ENCODE data around the gene HDGFL3. TPM values are rescaled to one million over a fixed set of nuclear protein-coding genes. Genes with fewer than 3 reads are reported as not detected.
A peak's percentile ranks its signal among the peaks of the same experiment; 100 is the strongest.

HDGFL3 gene
- total and polyA plus RNA-seq, 9 of the 15 experiments (the other 6 are each of a cell fraction or from before 2014, with no cell fraction given) = 6.7 to 42.0 (median 31.4) TPM

- TF ChIP-seq, protein P1, sequence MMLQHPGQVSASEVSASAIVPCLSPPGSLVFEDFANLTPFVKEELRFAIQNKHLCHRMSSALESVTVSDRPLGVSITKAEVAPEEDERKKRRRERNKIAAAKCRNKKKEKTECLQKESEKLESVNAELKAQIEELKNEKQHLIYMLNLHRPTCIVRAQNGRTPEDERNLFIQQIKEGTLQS (IDR thresholded peaks at IDR 0.05) = no peak
- TF ChIP-seq, protein P1 (CRISPR knock-in tag; conservative IDR thresholded peaks at IDR 0.05) = no peak
- TF ChIP-seq, protein P2, sequence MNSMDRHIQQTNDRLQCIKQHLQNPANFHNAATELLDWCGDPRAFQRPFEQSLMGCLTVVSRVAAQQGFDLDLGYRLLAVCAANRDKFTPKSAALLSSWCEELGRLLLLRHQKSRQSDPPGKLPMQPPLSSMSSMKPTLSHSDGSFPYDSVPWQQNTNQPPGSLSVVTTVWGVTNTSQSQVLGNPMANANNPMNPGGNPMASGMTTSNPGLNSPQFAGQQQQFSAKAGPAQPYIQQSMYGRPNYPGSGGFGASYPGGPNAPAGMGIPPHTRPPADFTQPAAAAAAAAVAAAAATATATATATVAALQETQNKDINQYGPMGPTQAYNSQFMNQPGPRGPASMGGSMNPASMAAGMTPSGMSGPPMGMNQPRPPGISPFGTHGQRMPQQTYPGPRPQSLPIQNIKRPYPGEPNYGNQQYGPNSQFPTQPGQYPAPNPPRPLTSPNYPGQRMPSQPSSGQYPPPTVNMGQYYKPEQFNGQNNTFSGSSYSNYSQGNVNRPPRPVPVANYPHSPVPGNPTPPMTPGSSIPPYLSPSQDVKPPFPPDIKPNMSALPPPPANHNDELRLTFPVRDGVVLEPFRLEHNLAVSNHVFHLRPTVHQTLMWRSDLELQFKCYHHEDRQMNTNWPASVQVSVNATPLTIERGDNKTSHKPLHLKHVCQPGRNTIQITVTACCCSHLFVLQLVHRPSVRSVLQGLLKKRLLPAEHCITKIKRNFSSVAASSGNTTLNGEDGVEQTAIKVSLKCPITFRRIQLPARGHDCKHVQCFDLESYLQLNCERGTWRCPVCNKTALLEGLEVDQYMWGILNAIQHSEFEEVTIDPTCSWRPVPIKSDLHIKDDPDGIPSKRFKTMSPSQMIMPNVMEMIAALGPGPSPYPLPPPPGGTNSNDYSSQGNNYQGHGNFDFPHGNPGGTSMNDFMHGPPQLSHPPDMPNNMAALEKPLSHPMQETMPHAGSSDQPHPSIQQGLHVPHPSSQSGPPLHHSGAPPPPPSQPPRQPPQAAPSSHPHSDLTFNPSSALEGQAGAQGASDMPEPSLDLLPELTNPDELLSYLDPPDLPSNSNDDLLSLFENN (IDR thresholded peaks at IDR 0.05; ENCODE audit: low read depth in 2 of 2, low read length in 2 of 2) = peak in 1 of 2 experiments; percentile 44; a peak in 1 of 4 replicates
- TF ChIP-seq, protein P3, sequence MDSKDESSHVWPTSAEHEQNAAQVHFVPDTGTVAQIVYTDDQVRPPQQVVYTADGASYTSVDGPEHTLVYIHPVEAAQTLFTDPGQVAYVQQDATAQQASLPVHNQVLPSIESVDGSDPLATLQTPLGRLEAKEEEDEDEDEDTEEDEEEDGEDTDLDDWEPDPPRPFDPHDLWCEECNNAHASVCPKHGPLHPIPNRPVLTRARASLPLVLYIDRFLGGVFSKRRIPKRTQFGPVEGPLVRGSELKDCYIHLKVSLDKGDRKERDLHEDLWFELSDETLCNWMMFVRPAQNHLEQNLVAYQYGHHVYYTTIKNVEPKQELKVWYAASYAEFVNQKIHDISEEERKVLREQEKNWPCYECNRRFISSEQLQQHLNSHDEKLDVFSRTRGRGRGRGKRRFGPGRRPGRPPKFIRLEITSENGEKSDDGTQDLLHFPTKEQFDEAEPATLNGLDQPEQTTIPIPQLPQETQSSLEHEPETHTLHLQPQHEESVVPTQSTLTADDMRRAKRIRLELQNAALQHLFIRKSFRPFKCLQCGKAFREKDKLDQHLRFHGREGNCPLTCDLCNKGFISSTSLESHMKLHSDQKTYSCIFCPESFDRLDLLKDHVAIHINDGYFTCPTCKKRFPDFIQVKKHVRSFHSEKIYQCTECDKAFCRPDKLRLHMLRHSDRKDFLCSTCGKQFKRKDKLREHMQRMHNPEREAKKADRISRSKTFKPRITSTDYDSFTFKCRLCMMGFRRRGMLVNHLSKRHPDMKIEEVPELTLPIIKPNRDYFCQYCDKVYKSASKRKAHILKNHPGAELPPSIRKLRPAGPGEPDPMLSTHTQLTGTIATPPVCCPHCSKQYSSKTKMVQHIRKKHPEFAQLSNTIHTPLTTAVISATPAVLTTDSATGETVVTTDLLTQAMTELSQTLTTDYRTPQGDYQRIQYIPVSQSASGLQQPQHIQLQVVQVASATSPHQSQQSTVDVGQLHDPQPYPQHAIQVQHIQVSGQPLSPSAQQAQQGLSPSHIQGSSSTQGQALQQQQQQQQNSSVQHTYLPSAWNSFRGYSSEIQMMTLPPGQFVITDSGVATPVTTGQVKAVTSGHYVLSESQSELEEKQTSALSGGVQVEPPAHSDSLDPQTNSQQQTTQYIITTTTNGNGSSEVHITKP (IDR thresholded peaks at IDR 0.05; ENCODE audit: partially characterized antibody) = no peak
- TF ChIP-seq DACH1 (IDR thresholded peaks at IDR 0.05; ENCODE audit: partially characterized antibody) = peak; percentile 30
- TF ChIP-seq THRAP3 (IDR thresholded peaks at IDR 0.05; ENCODE audit: borderline replicate concordance) = no peak
- no peak for TF ChIP-seq TCF7L2 (IDR thresholded peaks at IDR 0.05; ENCODE audit: low read depth, low read length)
- no peak for TF ChIP-seq ZNF583 (CRISPR knock-in tag; IDR thresholded peaks at IDR 0.05)
- TF ChIP-seq HDAC8 (tag; IDR thresholded peaks at IDR 0.05) = no peak
- TF ChIP-seq TRIM28 (IDR thresholded peaks at IDR 0.05) = no peak
- TF ChIP-seq EP300 (IDR thresholded peaks at IDR 0.05; ENCODE audit: low read length) = peak; percentile 86; the same call in 1 of the 2 replicates
- TF ChIP-seq PML (IDR thresholded peaks at IDR 0.05; ENCODE audit: low read length) = 0 out of 2 replicates have a peak, but pooled peaks have one; percentile 37
- peak; percentile 50 for TF ChIP-seq NFYB (IDR thresholded peaks at IDR 0.05; ENCODE audit: extremely low read depth, insufficient read length)
- TF ChIP-seq ZNF239 (CRISPR knock-in tag; IDR thresholded peaks at IDR 0.05) = no peak
- no peak for TF ChIP-seq ZKSCAN1 (IDR thresholded peaks at IDR 0.05; ENCODE audit: low read depth, low read length)
- no peak for TF ChIP-seq ZNF384 (IDR thresholded peaks at IDR 0.05; ENCODE audit: low read depth, low read length)
- TF ChIP-seq ZNF77 (CRISPR knock-in tag; IDR thresholded peaks at IDR 0.05) = no peak
- TF ChIP-seq NR2F6 (CRISPR knock-in tag; IDR thresholded peaks at IDR 0.05) = no peak
- TF ChIP-seq TCF7 (IDR thresholded peaks at IDR 0.05; ENCODE audit: borderline replicate concordance) = no peak
- no peak for TF ChIP-seq BACH1 (tag; IDR thresholded peaks at IDR 0.05)
- no peak for TF ChIP-seq GATAD2B (IDR thresholded peaks at IDR 0.05; ENCODE audit: borderline replicate concordance)
- no peak for TF ChIP-seq ZBTB12 (CRISPR knock-in tag; IDR thresholded peaks at IDR 0.05)
- peak in 1 of 2 experiments; percentile 11; a peak in 1 of 4 replicates for TF ChIP-seq KDM1A (IDR thresholded peaks at IDR 0.05)
Observed at GRCh38 chr15:83178869-83179325, 28.7 kb downstream of the HDGFL3 start (continued).
